Left ventricle myocardium inferior (tissue), 1 donor: Measurements from ENCODE around the gene SCN2A. TPM values are rescaled to one million over a fixed set of nuclear protein-coding genes. Genes with fewer than 3 reads are reported as not detected.

ENCODE experiments used
- DNase-seq: peaks from one replicate; pipeline ENCODE4 v3.0.0-alpha.2; 2020
- H3K27ac ChIP-seq: fragments of 200-600 bp; replicated peaks from 2 replicates; pipeline ENCODE4 v1.8.0; 2021
- H3K27me3 ChIP-seq: fragments of 200-600 bp; 2 replicates; pipeline ENCODE4 v1.8.0; 2021; ENCODE audit warnings: low read depth
- H3K36me3 ChIP-seq: fragments of 200-600 bp; 2 replicates; pipeline ENCODE4 v1.8.0; 2021
- H3K4me1 ChIP-seq: fragments of 200-600 bp; 2 replicates; pipeline ENCODE4 v1.8.0; 2021
- H3K4me3 ChIP-seq: fragments of 200-600 bp; 2 replicates; pipeline ENCODE4 v1.8.0; 2021; ENCODE audit warnings: mild to moderate bottlenecking, moderate library complexity
- H3K9me3 ChIP-seq: fragments of 200-600 bp; replicated peaks from 2 replicates; pipeline ENCODE4 v1.8.0; 2021
- CTCF ChIP-seq: fragments of 200-600 bp; IDR thresholded peaks from 2 replicates; pipeline ENCODE4 v1.8.0; 2021; ENCODE audit warnings: antibody characterized with exemption, mild to moderate bottlenecking, borderline replicate concordance
- intact Hi-C: fragments of 100-400 bp; cut with micrococcal nuclease; formaldehyde crosslinking; loops from one replicate; pipeline ENCODE4 v1.11.0; 2022
- total RNA-seq: library from RNA; stranded (reverse); fragmentation: NEBNext Ultra II Directional; extraction: Animal tissue kit (Norgen Biotek cat#: 25700); gene quantifications from one replicate; pipeline ENCODE4 v1.2.1, GENCODE V29; 2021
- donor health status: DM: no; HTN: yes; CAD: no; lungs with severe emphysema.

Gene SCN2A
- total RNA-seq, 1 donor from 2014 or later, result 0.08 TPM

- H3K9me3 ChIP-seq, result no peaks in the 10 kb centered on the region
- H3K4me1 ChIP-seq, result no peaks in the 10 kb centered on the region
- TF ChIP-seq CTCF, result no peak
- intact Hi-C loops, result no loop called here
- H3K4me3 ChIP-seq, result no peak overlapping the region
- H3K27ac ChIP-seq, result no peak overlapping the region
- H3K36me3 ChIP-seq, result no peaks in the 10 kb centered on the region
- no peaks in the 10 kb centered on the region for H3K27me3 ChIP-seq
- DNase-seq, result no peak
Measured at GRCh38 chr2:165357758-165358157, 118.5 kb downstream of the SCN2A start.

DNA sequence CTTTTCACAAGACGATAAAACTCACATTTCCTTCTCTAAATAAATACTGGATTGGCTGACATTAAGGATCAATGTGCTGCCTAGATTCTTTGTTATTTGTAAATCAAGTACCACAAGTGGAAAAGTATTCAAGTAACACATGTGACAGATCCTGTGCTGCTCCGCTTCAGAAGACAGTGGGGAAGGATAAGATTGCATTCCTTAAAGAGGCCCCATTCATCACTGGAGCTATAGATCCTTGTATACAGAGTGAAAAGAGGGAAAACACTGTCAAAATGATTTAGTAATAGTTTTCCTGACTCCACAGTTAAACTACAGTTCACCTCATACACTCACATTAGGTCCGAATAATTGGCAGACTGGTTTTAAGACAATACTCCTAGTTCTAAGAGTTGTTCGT, 122.3 kb downstream of the SCN2A start:
- Histone ChIP-seq H3K36me3 (no peaks in the 10 kb centered on the region), H3K27ac (no peak overlapping the region), H3K27me3 (no peaks in the 10 kb centered on the region), H3K9me3 (no peaks in the 10 kb centered on the region), H3K4me3 (no peak overlapping the region), H3K4me1 (no peaks in the 10 kb centered on the region)
- no peak for DNase-seq
- intact Hi-C loops, result no loop called here
- no peak for TF ChIP-seq CTCF

- H3K27me3 ChIP-seq, result no peaks in the 10 kb centered on the region
- intact Hi-C loops, result no loop called here
Measured at GRCh38 chr2:165369131-165369897, 130.1 kb downstream of the SCN2A start.

DNA sequence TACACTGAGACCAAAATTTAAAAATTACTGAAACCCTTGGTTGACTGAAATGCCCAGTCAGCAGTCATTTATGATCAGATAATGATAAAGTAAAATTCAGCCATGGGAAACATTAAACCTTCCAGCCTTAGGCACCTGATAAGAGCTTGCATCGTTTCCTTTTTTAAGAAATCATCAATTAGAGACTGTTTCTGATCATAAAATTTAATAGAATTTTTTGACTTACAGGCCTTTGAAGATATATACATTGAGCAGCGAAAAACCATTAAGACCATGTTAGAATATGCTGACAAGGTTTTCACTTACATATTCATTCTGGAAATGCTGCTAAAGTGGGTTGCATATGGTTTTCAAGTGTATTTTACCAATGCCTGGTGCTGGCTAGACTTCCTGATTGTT, 130.7 kb downstream of the SCN2A start:
- Histone ChIP-seq H3K36me3 (no peaks in the 10 kb centered on the region), H3K27me3 (no peaks in the 10 kb centered on the region), H3K9me3 (no peaks in the 10 kb centered on the region), H3K4me3 (no peak overlapping the region), H3K27ac (no peak overlapping the region), H3K4me1 (no peaks in the 10 kb centered on the region)
- DNase-seq, result no peak
- TF ChIP-seq CTCF, result no peak
- intact Hi-C loops, result no loop called here

More at GRCh38 chr2:165369131-165369897, 130.1 kb downstream of the SCN2A start:
- TF ChIP-seq CTCF, result no peak
- no peak for DNase-seq
- Histone ChIP-seq H3K9me3 (no peaks in the 10 kb centered on the region), H3K27ac (no peak overlapping the region), H3K4me1 (no peaks in the 10 kb centered on the region), H3K4me3 (no peak overlapping the region), H3K36me3 (no peaks in the 10 kb centered on the region)

- intact Hi-C loops, result no loop called here
- H3K27me3 ChIP-seq, result no peaks in the 10 kb centered on the region
- no peak for DNase-seq
- H3K9me3 ChIP-seq, result no peaks in the 10 kb centered on the region
- H3K4me3 ChIP-seq, result no peak overlapping the region
- TF ChIP-seq CTCF, result no peak
- peaks cover under 1% of the 10 kb centered on the region for H3K4me1 ChIP-seq
- no peak overlapping the region for H3K27ac ChIP-seq
- no peaks in the 10 kb centered on the region for H3K36me3 ChIP-seq
Measured at GRCh38 chr2:165371356-165371755, 132.1 kb downstream of the SCN2A start.
